ENCODE measurements around the gene C1orf50. TPM values are rescaled to one million over a fixed set of nuclear protein-coding genes. Genes with fewer than 3 reads are reported as not detected.
"Not testable (repeated sequence)": the region's sequence is repeated elsewhere in the genome, so short reads cannot be mapped to it uniquely, and the experiment has no call there.

C1orf50 gene
- total RNA-seq, 1 experiment from 2014 or later: 7.7 TPM

DNA sequence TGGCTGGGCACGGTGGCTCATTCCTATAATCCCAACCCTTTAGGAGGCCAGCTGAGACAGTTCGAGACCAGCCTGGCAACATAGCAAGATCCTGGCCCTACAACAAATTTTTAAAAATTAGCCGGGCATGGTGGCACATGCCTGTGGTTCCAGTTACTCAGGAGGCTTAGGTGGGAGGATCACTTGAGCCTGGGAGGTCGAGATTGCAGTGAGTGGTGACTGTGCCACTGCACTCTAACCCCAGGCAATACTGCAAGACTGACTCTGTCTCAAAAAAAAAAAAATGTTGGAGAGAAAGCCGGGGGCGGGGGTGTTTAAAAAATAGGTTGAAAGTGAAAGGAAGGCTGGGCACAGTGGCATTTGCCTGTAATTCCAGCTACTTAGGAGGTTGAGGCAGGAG, 43.5 kb upstream of the C1orf50 start:
- H3K4me1 Mint-ChIP-seq: no peaks in the 10 kb centered on the region; a peak in 1 of 4 replicates

GRCh38 chr1:42725820-42726219, 41.2 kb upstream of the C1orf50 start:
- not testable (repeated sequence) for H3K4me1 Mint-ChIP-seq; H3K27ac Mint-ChIP-seq; H2AK5ac ChIP-seq (ENCODE audit: insufficient read length, low read length); H3K9me3 Mint-ChIP-seq; H3K9me3 ChIP-seq (ENCODE audit: control insufficient read depth, low read depth, low read length); H3T11ph ChIP-seq (ENCODE audit: low read length); H2AFZ ChIP-seq (ENCODE audit: low read length); H3K4ac ChIP-seq (ENCODE audit: low read depth, low read length); H4K20me1 ChIP-seq (ENCODE audit: control insufficient read depth, insufficient read depth, insufficient read length); H2BK20ac ChIP-seq (ENCODE audit: low read depth, low read length, poor library complexity, severe bottlenecking); H2BK120ac ChIP-seq (ENCODE audit: low read depth, low read length, poor library complexity, severe bottlenecking); H3K14ac ChIP-seq (ENCODE audit: insufficient read depth, low read length); H4K8ac ChIP-seq (replicated peaks; ENCODE audit: insufficient read length, low read depth, low read length); H3K36me3 Mint-ChIP-seq (ENCODE audit: insufficient read depth in 1 of 3, low read depth in 3 of 3); H3K79me2 ChIP-seq (ENCODE audit: insufficient read depth, low read length); H3K23ac ChIP-seq (ENCODE audit: insufficient read length, low read depth, low read length); H3K56ac ChIP-seq (ENCODE audit: insufficient read length, low read depth, low read length); H3K4me2 ChIP-seq (ENCODE audit: insufficient read depth, insufficient read length, low read length); H2BK5ac ChIP-seq (ENCODE audit: insufficient read length, low read length); H4K91ac ChIP-seq (ENCODE audit: insufficient read length, low read depth, low read length); H3K4me3 Mint-ChIP-seq; H3K27me3 ChIP-seq (ENCODE audit: insufficient read depth, low read length); H2BK15ac ChIP-seq (ENCODE audit: low read depth, low read length); H3K4me1 ChIP-seq (ENCODE audit: insufficient read depth, low read length); H4K5ac ChIP-seq (ENCODE audit: insufficient read length, low read depth, low read length); H3K23me2 ChIP-seq (ENCODE audit: insufficient read length, low read depth, low read length, poor library complexity, severe bottlenecking); H3K9ac ChIP-seq (ENCODE audit: extremely low read depth, insufficient read length, low read length); H3K27ac ChIP-seq (ENCODE audit: insufficient read length, low read depth, low read length); H2BK12ac ChIP-seq (ENCODE audit: insufficient read length, low read depth, low read length); H3K79me1 ChIP-seq (ENCODE audit: insufficient read depth, low read depth, low read length, poor library complexity, severe bottlenecking); H3K18ac ChIP-seq (ENCODE audit: insufficient read length, low read depth, low read length); DNase-seq; H3K27me3 Mint-ChIP-seq (ENCODE audit: low read depth)
- WGBS (ENCODE audit: extremely low coverage, insufficient read length, low lambda C conversion rate): no CpG with 5 or more reads among the region's 4 CpGs

More for the DNA sequence above, 43.5 kb upstream of the C1orf50 start:
- no peak overlapping the region for H2AK5ac ChIP-seq (ENCODE audit: insufficient read length, low read length)
- no peaks in the 10 kb centered on the region for H4K20me1 ChIP-seq (ENCODE audit: control insufficient read depth, insufficient read depth, insufficient read length)
- no peak overlapping the region for H3T11ph ChIP-seq (ENCODE audit: low read length)
- no peak overlapping the region for H4K8ac ChIP-seq (replicated peaks; ENCODE audit: insufficient read length, low read depth, low read length)
- H2BK12ac ChIP-seq (ENCODE audit: insufficient read length, low read depth, low read length): no peak overlapping the region
- no peaks in the 10 kb centered on the region for H3K9me3 ChIP-seq (ENCODE audit: control insufficient read depth, low read depth, low read length)
- no CpG with 5 or more reads among the region's 6 CpGs for WGBS (ENCODE audit: extremely low coverage, insufficient read length, low lambda C conversion rate)
- TF ChIP-seq CTCF (conservative IDR thresholded peaks at IDR 0.05): no peak
- H3K4me1 ChIP-seq (ENCODE audit: insufficient read depth, low read length): no peaks in the 10 kb centered on the region
- Mint-ChIP-seq H3K4me3 (no peak overlapping the region), H3K36me3 (ENCODE audit: insufficient read depth in 1 of 3, low read depth in 3 of 3) (peaks cover 2 to 10% (median 3%) of the 10 kb centered on the region in 3 experiments; a peak in 2 of 7 replicates), H3K27me3 (ENCODE audit: low read depth) (no peaks in the 10 kb centered on the region), H3K27ac (no peak overlapping the region), H3K9me3 (peaks cover 2 to 5% of the 10 kb centered on the region in 2 experiments; a peak in 2 of 5 replicates)
- H3K9ac ChIP-seq (ENCODE audit: extremely low read depth, insufficient read length, low read length): no peak overlapping the region
- H3K14ac ChIP-seq (ENCODE audit: insufficient read depth, low read length): no peak overlapping the region
- H3K18ac ChIP-seq (ENCODE audit: insufficient read length, low read depth, low read length): no peak overlapping the region
- no peak overlapping the region for H4K5ac ChIP-seq (ENCODE audit: insufficient read length, low read depth, low read length)
- DNase-seq: no peak
- no peak overlapping the region for H3K23ac ChIP-seq (ENCODE audit: insufficient read length, low read depth, low read length)
- H3K79me2 ChIP-seq (ENCODE audit: insufficient read depth, low read length): no peaks in the 10 kb centered on the region
- H3K79me1 ChIP-seq (ENCODE audit: insufficient read depth, low read depth, low read length, poor library complexity, severe bottlenecking): no peaks in the 10 kb centered on the region
- no peak overlapping the region for H2BK20ac ChIP-seq (ENCODE audit: low read depth, low read length, poor library complexity, severe bottlenecking)
- H3K27ac ChIP-seq (ENCODE audit: insufficient read length, low read depth, low read length): no peak overlapping the region
- H3K4me2 ChIP-seq (ENCODE audit: insufficient read depth, insufficient read length, low read length): no peak overlapping the region
- no peak overlapping the region for H4K91ac ChIP-seq (ENCODE audit: insufficient read length, low read depth, low read length)
- H3K27me3 ChIP-seq (ENCODE audit: insufficient read depth, low read length): no peaks in the 10 kb centered on the region
- H2BK15ac ChIP-seq (ENCODE audit: low read depth, low read length): no peak overlapping the region
- no peak overlapping the region for H3K56ac ChIP-seq (ENCODE audit: insufficient read length, low read depth, low read length)
- no peak overlapping the region for H2BK5ac ChIP-seq (ENCODE audit: insufficient read length, low read length)
- H2AFZ ChIP-seq (ENCODE audit: low read length): no peak overlapping the region
- no peaks in the 10 kb centered on the region for H3K23me2 ChIP-seq (ENCODE audit: insufficient read length, low read depth, low read length, poor library complexity, severe bottlenecking)
- no peak overlapping the region for H3K4ac ChIP-seq (ENCODE audit: low read depth, low read length)
- no peak overlapping the region for H2BK120ac ChIP-seq (ENCODE audit: low read depth, low read length, poor library complexity, severe bottlenecking)
